ENCODE results near the gene ZNF594. TPM values are rescaled to one million over a fixed set of nuclear protein-coding genes. Genes with fewer than 3 reads are reported as not detected.

Gene ZNF594
- total and polyA plus RNA-seq, 2 of the 8 experiments (the other 6 are each of a cell fraction or from before 2014, with no cell fraction given) = 3.6 to 14.3 TPM

- Histone ChIP-seq H3K23me2 (ENCODE audit: low read depth, low read length) (no peaks in the 10 kb centered on the region), H3K23ac (ENCODE audit: insufficient read length) (no peak overlapping the region), H3K79me1 (ENCODE audit: low read depth, low read length) (no peaks in the 10 kb centered on the region), H2AFZ (ENCODE audit: low read length) (no peak overlapping the region), H3K27me3 (replicated peaks in 1 of 4; ENCODE audit: control insufficient read depth in 3 of 4, extremely low read depth in 1 of 4, insufficient read depth in 3 of 4, low read length in 3 of 4) (no peaks in the 10 kb centered on the region), H4K8ac (ENCODE audit: extremely low read depth, insufficient read depth, low read length) (no peak overlapping the region), H3K18ac (ENCODE audit: extremely low read depth, low read length) (no peak overlapping the region), H3K4ac (replicated peaks; ENCODE audit: insufficient read length, low read depth, low read length) (no peak overlapping the region), H3K9me3 (ENCODE audit: insufficient read depth in 2 of 2, low read depth in 1 of 2, low read length in 1 of 2) (no peaks in the 10 kb centered on the region), H3K27ac (ENCODE audit: low read depth, low read length) (no peak overlapping the region), H3K79me2 (ENCODE audit: control insufficient read depth in 1 of 2, insufficient read depth in 2 of 2, low read length in 2 of 2) (no peaks in the 10 kb centered on the region), H4K5ac (ENCODE audit: insufficient read length, low read depth, low read length) (no peak overlapping the region), H3K36me3 (ENCODE audit: control insufficient read depth in 2 of 4, insufficient read depth in 4 of 4, low read length in 3 of 4) (no peaks in the 10 kb centered on the region), H2BK20ac (ENCODE audit: low read length) (no peak overlapping the region), H2BK12ac (ENCODE audit: low read depth, low read length) (no peak overlapping the region), H2AK5ac (ENCODE audit: low read depth, low read length) (no peak overlapping the region), H3K4me2 (ENCODE audit: insufficient read depth in 1 of 2, low read depth in 2 of 2, low read length in 2 of 2) (no peak overlapping the region), H2BK5ac (ENCODE audit: low read depth, low read length) (no peak overlapping the region), H4K20me1 (replicated peaks in 1 of 2; ENCODE audit: control insufficient read depth in 1 of 2, insufficient read depth in 2 of 2, low read length in 2 of 2) (no peaks in the 10 kb centered on the region), H3K56ac (replicated peaks; ENCODE audit: insufficient read length, low read depth, low read length) (no peak overlapping the region), H3K4me1 (replicated peaks in 1 of 4; ENCODE audit: control insufficient read depth in 3 of 4, insufficient read depth in 4 of 4, low read length in 3 of 4) (no peaks in the 10 kb centered on the region), H3K9ac (replicated peaks in 1 of 4; ENCODE audit: extremely low read depth in 1 of 4, low read depth in 3 of 4, low read length in 3 of 4) (no peak overlapping the region), H4K91ac (replicated peaks; ENCODE audit: insufficient read length, low read length) (no peak overlapping the region), H3K14ac (ENCODE audit: insufficient read length) (no peak overlapping the region), H3K4me3 (ENCODE audit: extremely low read depth in 1 of 4, insufficient read depth in 2 of 4, low read depth in 3 of 4, low read length in 4 of 4) (no peak overlapping the region), H2BK120ac (replicated peaks; ENCODE audit: low read depth, low read length) (no peak overlapping the region), H2BK15ac (ENCODE audit: low read length) (no peak overlapping the region)
- 91% methylated on average over 5 of the region's 5 CpGs; no CpG with 5 or more reads in 1 of the 2 experiments for WGBS, 2 experiments (ENCODE audit: extremely low coverage in 1 of 2, insufficient coverage in 1 of 2, insufficient read length in 1 of 2, insufficient replicate concordance in 2 of 2, low coverage in 1 of 2, low lambda C conversion rate in 2 of 2, missing lambda C conversion rate in 1 of 2)
- POLR2A ChIA-PET (ENCODE audit: partially characterized antibody) = no interaction called here
- DNase-seq (ENCODE audit: low read depth in 1 of 2, low spot score in 2 of 2) (no peak), FAIRE-seq (no peak)
- CTCF ChIA-PET (ENCODE audit: partially characterized antibody) = no interaction called here
- TF ChIP-seq ATF3 (IDR thresholded peaks at IDR 0.05; ENCODE audit: insufficient read depth, low read depth, low read length) (no peak), ATF2 (IDR thresholded peaks at IDR 0.05; ENCODE audit: low read length) (no peak), BACH1 (IDR thresholded peaks at IDR 0.05; ENCODE audit: low read length) (no peak), POU5F1 (IDR thresholded peaks at IDR 0.05; ENCODE audit: low read depth, low read length) (no peak), SP4 (IDR thresholded peaks at IDR 0.05; ENCODE audit: low read length) (no peak), TAF1 (IDR thresholded peaks at IDR 0.05; ENCODE audit: low read depth, low read length) (no peak), EZH2 (IDR thresholded peaks at IDR 0.05; ENCODE audit: low read depth, low read length, severe bottlenecking) (no peak), SIX5 (IDR thresholded peaks at IDR 0.05; ENCODE audit: low read depth, low read length) (no peak), E2F6 (IDR thresholded peaks at IDR 0.05) (no peak)
Measured at GRCh38 chr17:5220074-5220473, 28.4 kb upstream of the ZNF594 start.

Data from H1 (cell line).